ENCODE measurements around the gene LEAP2.

LEAP2 gene, protein sequence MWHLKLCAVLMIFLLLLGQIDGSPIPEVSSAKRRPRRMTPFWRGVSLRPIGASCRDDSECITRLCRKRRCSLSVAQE

DNA sequence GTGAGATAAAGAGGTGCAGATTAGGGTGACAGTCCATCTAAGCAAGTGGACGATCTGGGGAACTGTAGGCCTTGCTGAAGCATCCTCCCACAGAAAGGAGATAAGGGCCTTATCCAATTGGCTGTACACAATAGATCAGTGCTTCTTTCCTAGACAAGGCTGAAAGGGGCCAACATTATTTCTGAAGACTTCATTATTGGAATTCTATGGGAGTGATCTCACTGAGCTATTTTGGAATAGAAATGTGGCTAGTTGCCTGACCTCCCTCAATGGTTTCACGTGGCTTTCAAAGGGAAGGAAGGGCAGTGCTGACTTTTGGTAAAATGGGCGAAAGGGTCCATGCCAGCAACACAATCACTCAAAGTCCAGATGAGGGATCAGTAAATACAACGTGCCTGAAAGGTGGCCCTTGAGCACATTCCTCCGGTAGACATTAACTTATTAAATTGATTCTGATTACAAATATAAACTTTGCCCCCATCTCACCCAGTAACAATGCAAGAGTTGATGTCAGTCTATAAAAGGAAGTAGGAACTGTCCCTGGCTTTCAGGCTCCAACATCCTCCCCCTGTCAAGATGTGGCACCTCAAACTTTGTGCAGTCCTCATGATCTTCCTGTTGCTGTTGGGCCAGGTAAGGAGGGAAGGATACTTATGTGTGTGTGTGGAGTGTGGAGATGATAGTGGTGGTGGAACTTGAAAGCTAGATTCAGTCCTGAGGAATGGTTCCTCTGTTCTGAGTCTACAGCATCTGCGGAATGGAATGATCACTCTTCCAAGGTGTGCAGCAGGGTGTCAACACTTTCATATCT lies at the start of gene LEAP2:
Gene LEAP2, plus strand, starts transcription at position 550 of the 811 bp plus-strand sequence. Its CDS starts 27 bp downstream, at position 577.
- Histone ChIP-seq H3K9me3 (ENCODE audit: insufficient read depth, low read depth, low read length) (no peaks in the 10 kb centered on the region), H3K36me3 (ENCODE audit: insufficient read depth, low read length) (peaks cover 7% of the 10 kb centered on the region; the same call in 1 of the 2 replicates), H3K9ac (ENCODE audit: low read depth, low read length, poor library complexity, severe bottlenecking) (no peak within 1 kb of the TSS), H3K4me3 (ENCODE audit: low read length, poor library complexity, severe bottlenecking) (no peak within 1 kb of the TSS), H2AFZ (ENCODE audit: low read length) (no peak within 1 kb of the TSS), H3F3A (ENCODE audit: low read depth) (no peaks in the 10 kb centered on the region), H4K20me1 (ENCODE audit: insufficient read depth, low read length, poor library complexity, severe bottlenecking) (no peaks in the 10 kb centered on the region), H3K4me2 (ENCODE audit: low read depth, low read length, poor library complexity, severe bottlenecking) (no peak within 1 kb of the TSS), H3K9me2 (replicated peaks; ENCODE audit: low read depth, low read length) (no peaks in the 10 kb centered on the region), H3K27me3 (ENCODE audit: insufficient read depth, low read length, poor library complexity, severe bottlenecking) (no peaks in the 10 kb centered on the region), H3K79me2 (ENCODE audit: insufficient read depth, low read length) (no peaks in the 10 kb centered on the region), H3K4me1 (ENCODE audit: insufficient read depth, low read length, poor library complexity, severe bottlenecking) (no peaks in the 10 kb centered on the region)
- TF ChIP-seq, protein P1, sequence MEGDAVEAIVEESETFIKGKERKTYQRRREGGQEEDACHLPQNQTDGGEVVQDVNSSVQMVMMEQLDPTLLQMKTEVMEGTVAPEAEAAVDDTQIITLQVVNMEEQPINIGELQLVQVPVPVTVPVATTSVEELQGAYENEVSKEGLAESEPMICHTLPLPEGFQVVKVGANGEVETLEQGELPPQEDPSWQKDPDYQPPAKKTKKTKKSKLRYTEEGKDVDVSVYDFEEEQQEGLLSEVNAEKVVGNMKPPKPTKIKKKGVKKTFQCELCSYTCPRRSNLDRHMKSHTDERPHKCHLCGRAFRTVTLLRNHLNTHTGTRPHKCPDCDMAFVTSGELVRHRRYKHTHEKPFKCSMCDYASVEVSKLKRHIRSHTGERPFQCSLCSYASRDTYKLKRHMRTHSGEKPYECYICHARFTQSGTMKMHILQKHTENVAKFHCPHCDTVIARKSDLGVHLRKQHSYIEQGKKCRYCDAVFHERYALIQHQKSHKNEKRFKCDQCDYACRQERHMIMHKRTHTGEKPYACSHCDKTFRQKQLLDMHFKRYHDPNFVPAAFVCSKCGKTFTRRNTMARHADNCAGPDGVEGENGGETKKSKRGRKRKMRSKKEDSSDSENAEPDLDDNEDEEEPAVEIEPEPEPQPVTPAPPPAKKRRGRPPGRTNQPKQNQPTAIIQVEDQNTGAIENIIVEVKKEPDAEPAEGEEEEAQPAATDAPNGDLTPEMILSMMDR (conservative IDR thresholded peaks at IDR 0.05; ENCODE audit: low read length) = no peak
- TF ChIP-seq EZH2phosphoT487 (IDR thresholded peaks at IDR 0.05; ENCODE audit: borderline replicate concordance) = no peak

DNA sequence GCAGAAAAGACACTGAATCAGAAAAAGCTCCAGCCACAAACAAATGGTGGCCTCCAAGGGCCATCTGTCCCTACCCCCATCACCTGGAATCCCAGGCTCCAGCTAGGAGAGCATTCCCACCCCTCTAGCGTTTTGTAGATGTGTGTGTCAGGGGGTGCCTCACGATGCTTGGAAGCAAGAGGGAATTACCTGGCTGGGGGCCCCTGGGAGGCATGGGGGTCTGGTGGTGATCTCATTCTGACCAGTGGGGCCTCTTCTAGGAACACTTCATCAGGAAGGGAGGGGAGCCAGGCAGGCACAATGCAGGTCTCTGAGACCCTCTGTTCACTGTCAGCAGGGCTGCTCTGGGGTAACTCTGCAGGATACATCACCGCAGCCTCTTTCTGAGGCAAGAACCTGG lies 49.0 kb upstream of the LEAP2 start:
- no peaks in the 10 kb centered on the region for H4K20me1 ChIP-seq (ENCODE audit: insufficient read depth, low read length, poor library complexity, severe bottlenecking)
- H3K9ac ChIP-seq (ENCODE audit: low read depth, low read length, poor library complexity, severe bottlenecking) = no peak overlapping the region
- H3K9me3 ChIP-seq (ENCODE audit: insufficient read depth, low read depth, low read length) = no peaks in the 10 kb centered on the region
- H3F3A ChIP-seq (ENCODE audit: low read depth) = no peaks in the 10 kb centered on the region
- no peaks in the 10 kb centered on the region for H3K4me1 ChIP-seq (ENCODE audit: insufficient read depth, low read length, poor library complexity, severe bottlenecking)
- no peaks in the 10 kb centered on the region for H3K36me3 ChIP-seq (ENCODE audit: insufficient read depth, low read length)
- no peaks in the 10 kb centered on the region for H3K9me2 ChIP-seq (replicated peaks; ENCODE audit: low read depth, low read length)
- H2AFZ ChIP-seq (ENCODE audit: low read length) = no peak overlapping the region
- no peaks in the 10 kb centered on the region for H3K79me2 ChIP-seq (ENCODE audit: insufficient read depth, low read length)
- H3K27me3 ChIP-seq (ENCODE audit: insufficient read depth, low read length, poor library complexity, severe bottlenecking) = no peaks in the 10 kb centered on the region
- H3K4me3 ChIP-seq (ENCODE audit: low read length, poor library complexity, severe bottlenecking) = no peak overlapping the region
- H3K4me2 ChIP-seq (ENCODE audit: low read depth, low read length, poor library complexity, severe bottlenecking) = no peak overlapping the region
- no peak for TF ChIP-seq EZH2phosphoT487 (IDR thresholded peaks at IDR 0.05; ENCODE audit: borderline replicate concordance)
- TF ChIP-seq, protein P1 (conservative IDR thresholded peaks at IDR 0.05; ENCODE audit: low read length) = no peak

DNA sequence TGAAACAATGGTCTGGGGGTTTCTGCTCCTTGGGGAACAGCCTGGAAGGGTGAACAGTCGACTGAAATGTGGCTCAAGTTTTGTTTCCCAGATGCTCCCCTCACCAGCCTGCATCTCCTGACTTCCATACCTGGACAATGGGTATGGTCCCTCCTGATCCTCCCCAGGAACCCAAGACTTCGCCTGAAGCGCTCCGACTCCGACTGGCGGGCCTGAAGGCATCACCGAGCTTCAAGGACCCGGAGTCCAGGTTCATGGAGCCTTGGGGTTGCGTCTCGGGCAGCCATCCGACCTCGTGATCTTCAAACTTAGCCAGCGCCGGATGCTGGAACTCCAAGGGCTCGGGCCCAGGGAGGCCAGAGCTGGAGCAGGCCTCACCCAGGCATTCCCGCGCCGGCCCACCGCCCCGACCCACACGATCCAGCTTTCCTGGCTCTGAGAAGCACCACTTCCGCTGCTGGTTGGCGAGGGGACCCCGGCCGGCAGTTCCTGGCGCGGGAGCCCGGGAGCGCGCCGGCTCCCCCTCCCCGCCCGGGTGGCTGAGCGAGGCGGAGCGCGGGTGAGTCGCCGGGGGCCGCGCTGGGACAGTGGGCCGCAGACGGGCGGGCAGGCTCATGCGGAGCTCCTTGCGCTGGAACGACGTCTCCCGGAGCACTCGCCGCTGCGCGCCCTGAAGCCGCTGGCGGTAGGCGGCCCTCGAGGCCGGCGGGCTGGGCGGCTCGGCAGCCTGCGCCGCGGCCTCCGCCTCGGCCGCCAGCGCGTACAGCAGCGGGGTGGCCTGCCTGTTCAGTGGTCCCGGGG lies 48.2 kb upstream of the LEAP2 start:
- no peak overlapping the region for H3K4me3 ChIP-seq (ENCODE audit: low read length, poor library complexity, severe bottlenecking)
- no peaks in the 10 kb centered on the region for H4K20me1 ChIP-seq (ENCODE audit: insufficient read depth, low read length, poor library complexity, severe bottlenecking)
- no peak overlapping the region for H3K9ac ChIP-seq (ENCODE audit: low read depth, low read length, poor library complexity, severe bottlenecking)
- H3K9me3 ChIP-seq (ENCODE audit: insufficient read depth, low read depth, low read length) = no peaks in the 10 kb centered on the region
- H2AFZ ChIP-seq (ENCODE audit: low read length) = no peak overlapping the region
- no peaks in the 10 kb centered on the region for H3F3A ChIP-seq (ENCODE audit: low read depth)
- H3K4me2 ChIP-seq (ENCODE audit: low read depth, low read length, poor library complexity, severe bottlenecking) = no peak overlapping the region
- no peak for TF ChIP-seq EZH2phosphoT487 (IDR thresholded peaks at IDR 0.05; ENCODE audit: borderline replicate concordance)
- TF ChIP-seq, protein P1 (conservative IDR thresholded peaks at IDR 0.05; ENCODE audit: low read length) = no peak
- no peaks in the 10 kb centered on the region for H3K27me3 ChIP-seq (ENCODE audit: insufficient read depth, low read length, poor library complexity, severe bottlenecking)
- H3K79me2 ChIP-seq (ENCODE audit: insufficient read depth, low read length) = no peaks in the 10 kb centered on the region
- H3K4me1 ChIP-seq (ENCODE audit: insufficient read depth, low read length, poor library complexity, severe bottlenecking) = no peaks in the 10 kb centered on the region
- H3K9me2 ChIP-seq (replicated peaks; ENCODE audit: low read depth, low read length) = no peaks in the 10 kb centered on the region
- H3K36me3 ChIP-seq (ENCODE audit: insufficient read depth, low read length) = no peaks in the 10 kb centered on the region

Measured in Loucy (cell line).